ENCODE data around the gene LARP1. TPM values are rescaled to one million over a fixed set of nuclear protein-coding genes. Genes with fewer than 3 reads are reported as not detected.
"Not testable (repeated sequence)": the region's sequence is repeated elsewhere in the genome, so short reads cannot be mapped to it uniquely, and the experiment has no call there.

Gene LARP1
- total and polyA plus RNA-seq, 5 experiments from 2014 or later: 10.9 to 180 (median 29.4) TPM

DNA sequence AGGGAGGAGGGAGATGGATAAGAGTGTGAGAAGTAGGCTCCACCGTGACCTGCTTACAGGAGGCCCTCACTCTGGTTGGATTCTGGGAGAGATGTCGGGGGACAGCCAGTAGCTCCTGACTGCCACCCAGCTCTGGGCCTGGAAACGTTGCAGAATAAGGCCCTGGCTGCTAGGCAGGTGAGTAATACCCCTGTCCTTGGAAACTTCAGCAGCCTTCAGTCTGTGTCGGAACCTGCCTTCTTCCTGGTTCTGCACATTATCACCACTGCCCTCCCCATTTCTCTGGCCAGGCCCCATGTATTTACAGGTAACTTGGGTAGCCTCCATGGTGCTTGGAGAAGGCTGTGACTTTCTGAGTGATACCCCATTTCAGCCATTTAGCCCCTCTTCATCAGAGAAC lies 68.4 kb downstream of the LARP1 start:
- no peaks in the 10 kb centered on the region for H3K9me3 Mint-ChIP-seq
- H3K36me3 Mint-ChIP-seq: peaks cover 0 to 9% (median 2%) of the 10 kb centered on the region in 3 donors
- peak overlapping the region in 2 of 10 donors; percentile 10 to 48 for H3K27ac Mint-ChIP-seq
- H3K4me1 Mint-ChIP-seq: peaks cover 15 to 34% (median 19%) of the 10 kb centered on the region in 4 donors
- ATAC-seq (no peak), DNase-seq (no peak)
- POLR2A ChIA-PET: interaction anchor here (0.9 kb wide), 2 partner anchors 9 to 34 kb away, joined by 4 to 5 read pairs; no protein-coding TSS in a partner anchor
- no peak overlapping the region for H3K4me3 Mint-ChIP-seq
- no peaks in the 10 kb centered on the region for H3K27me3 Mint-ChIP-seq

DNA sequence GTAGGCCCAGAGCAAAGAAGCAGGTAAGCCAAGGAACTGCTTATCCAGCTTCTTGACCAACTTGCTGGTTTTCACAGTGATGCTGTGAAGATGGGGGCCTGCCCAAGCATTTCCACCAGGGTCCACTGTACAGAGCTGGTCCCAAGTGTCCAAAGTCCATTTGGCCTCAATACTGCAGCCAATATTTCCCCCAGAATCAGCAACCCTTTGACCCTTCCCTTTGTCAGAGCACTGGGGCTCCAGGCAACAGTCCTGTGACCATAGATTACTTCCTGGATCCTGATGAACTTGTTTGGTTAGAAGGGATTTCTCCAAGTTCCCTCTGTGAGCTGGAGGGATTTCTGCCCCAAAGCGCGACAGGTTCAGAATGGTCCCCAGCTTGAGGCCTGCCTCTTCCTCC lies 68.9 kb downstream of the LARP1 start:
- Mint-ChIP-seq H3K9me3 (no peaks in the 10 kb centered on the region), H3K4me1 (peaks cover 13 to 32% (median 21%) of the 10 kb centered on the region in 4 donors), H3K36me3 (peaks cover 0 to 9% (median 2%) of the 10 kb centered on the region in 3 donors), H3K27me3 (no peaks in the 10 kb centered on the region), H3K27ac (no peak overlapping the region), H3K4me3 (no peak overlapping the region)
- DNase-seq: no peak
- no peak for ATAC-seq
- POLR2A ChIA-PET: interaction anchor here (0.9 kb wide), 1 partner anchor 33 kb away, joined by 4 read pairs; no protein-coding TSS in a partner anchor

DNA sequence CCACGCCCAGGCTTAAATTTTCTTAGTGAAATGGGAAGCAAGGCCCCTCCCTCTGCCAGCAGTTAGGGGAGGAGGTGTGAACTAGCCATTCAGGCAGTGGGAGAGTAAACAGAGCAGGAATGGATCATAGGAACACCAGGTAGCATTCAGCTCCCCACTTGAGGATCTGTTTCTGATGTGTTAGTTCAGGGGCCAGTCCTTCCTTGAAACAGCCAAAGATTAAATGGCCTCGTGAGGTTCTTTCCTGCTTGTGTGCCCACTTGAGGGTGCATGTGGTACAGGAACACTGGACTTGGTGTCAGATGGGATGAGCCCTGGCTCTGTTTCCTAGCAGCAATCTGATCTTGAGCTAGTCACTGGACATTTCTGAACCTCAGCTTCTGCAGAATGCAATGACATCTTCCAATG lies 74.0 kb downstream of the LARP1 start:
- Mint-ChIP-seq H3K4me3 (peak overlapping the region in 9 of 10 donors; percentile 25 to 76 (median 70)), H3K36me3 (peaks cover 0 to 4% (median 1%) of the 10 kb centered on the region in 3 donors), H3K4me1 (peaks cover 18 to 38% (median 31%) of the 10 kb centered on the region in 4 donors), H3K9me3 (no peaks in the 10 kb centered on the region), H3K27me3 (no peaks in the 10 kb centered on the region), H3K27ac (peak overlapping the region; percentile 84 to 94 (median 88))
- no peak for DNase-seq
- POLR2A ChIA-PET: interaction anchor here (0.8 to 1.5 kb wide), 4 partner anchors 28 to 73 kb away, joined by 4 to 6 read pairs (median 4); partner anchors contain the start of gene CNOT8
- no peak for ATAC-seq

DNA sequence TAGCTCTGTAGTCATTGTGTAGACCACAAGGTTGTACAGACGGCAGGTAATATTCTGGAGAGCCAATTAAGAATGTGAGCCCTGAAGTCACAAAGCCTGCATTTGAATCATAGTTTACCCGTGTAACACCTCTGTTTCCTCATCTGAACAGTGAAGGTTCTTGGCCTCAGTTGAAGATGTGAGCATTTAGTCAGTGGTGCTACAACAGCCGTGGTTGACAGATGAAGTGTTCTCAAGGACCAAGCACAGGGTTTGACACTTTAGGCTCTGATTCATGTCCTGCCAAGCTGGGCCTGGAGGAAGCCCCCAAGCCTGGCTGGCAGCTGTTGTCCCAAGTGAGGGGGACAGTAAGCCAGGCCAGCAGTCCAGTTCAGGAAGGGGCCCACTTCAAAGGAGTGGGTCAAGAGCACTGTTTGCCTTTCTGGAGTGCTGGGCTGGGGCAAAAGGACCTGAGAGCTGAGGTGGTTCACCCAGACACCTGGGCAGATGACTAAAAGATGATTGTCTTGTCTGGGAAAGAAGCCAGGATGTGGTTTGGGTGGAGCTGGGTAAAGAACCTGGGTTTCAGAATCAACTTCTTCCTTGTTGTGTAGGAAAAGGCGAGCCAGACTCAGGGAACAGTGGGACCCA lies 74.5 kb downstream of the LARP1 start:
- Mint-ChIP-seq H3K4me1 (peaks cover 18 to 41% (median 35%) of the 10 kb centered on the region in 4 donors), H3K4me3 (peak overlapping the region; percentile 14 to 85 (median 69)), H3K27me3 (no peaks in the 10 kb centered on the region), H3K9me3 (no peaks in the 10 kb centered on the region), H3K27ac (peak overlapping the region; percentile 84 to 94 (median 88)), H3K36me3 (peaks cover 0 to 4% (median 1%) of the 10 kb centered on the region in 3 donors)
- ATAC-seq (peak; percentile 65 to 68), DNase-seq (peak in 3 of 10 donors; percentile 6 to 29 (median 22))
- POLR2A ChIA-PET: interaction anchor here (0.8 to 1.5 kb wide), 4 partner anchors 28 to 74 kb away, joined by 4 to 6 read pairs (median 4); partner anchors contain the start of gene CNOT8

DNA sequence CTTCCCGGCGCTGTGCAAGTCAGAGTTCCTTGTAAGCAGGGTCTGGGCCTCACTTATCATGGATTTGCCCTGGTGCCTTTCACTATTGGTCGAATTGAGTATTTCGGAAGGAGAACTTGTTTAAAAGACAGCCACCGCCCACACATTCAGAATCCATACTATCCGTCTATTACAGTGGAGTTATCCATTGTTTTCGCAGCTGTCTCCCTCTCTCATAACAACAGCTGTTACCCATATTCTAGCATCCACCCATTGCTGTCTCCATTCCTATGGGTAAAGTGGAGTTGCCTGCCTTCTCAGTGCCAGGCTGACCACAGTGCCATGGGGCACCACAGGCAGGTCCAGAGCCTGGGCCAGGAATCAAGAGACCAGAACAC lies 75.0 kb downstream of the LARP1 start:
- DNase-seq (no peak), ATAC-seq (peak in 1 of 2 donors; percentile 28)
- peak overlapping the region; percentile 14 to 85 (median 69) for H3K4me3 Mint-ChIP-seq
- no peaks in the 10 kb centered on the region for H3K27me3 Mint-ChIP-seq
- H3K27ac Mint-ChIP-seq: peak overlapping the region; percentile 84 to 94 (median 88)
- POLR2A ChIA-PET: interaction anchor here (1.0 to 1.5 kb wide), 2 partner anchors 27 to 28 kb away, joined by 4 to 6 read pairs; partner anchors contain the start of gene CNOT8
- peaks cover 18 to 44% (median 38%) of the 10 kb centered on the region in 4 donors for H3K4me1 Mint-ChIP-seq
- peaks cover 0 to 4% (median 1%) of the 10 kb centered on the region in 3 donors for H3K36me3 Mint-ChIP-seq
- H3K9me3 Mint-ChIP-seq: no peaks in the 10 kb centered on the region

DNA sequence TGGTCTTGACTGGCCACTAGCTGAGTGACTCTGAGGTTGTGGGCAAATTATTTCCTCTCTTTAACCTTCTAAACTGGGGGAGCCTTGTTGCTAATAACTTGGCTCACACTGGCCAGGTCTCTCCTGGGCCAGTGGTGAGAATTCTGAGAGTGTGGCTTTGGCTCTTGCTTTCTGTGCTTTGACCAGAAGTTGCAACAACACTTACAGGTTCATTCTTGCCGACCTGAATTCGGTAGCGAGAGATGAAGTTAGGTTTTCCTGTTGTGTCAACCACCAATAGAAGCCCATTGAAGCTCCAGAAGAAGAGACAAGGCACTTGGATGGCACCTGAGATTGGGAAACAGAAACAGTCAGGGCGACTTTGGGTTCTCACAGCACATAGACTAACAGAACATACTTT lies 75.4 kb downstream of the LARP1 start:
- ATAC-seq (no peak), DNase-seq (no peak)
- Mint-ChIP-seq H3K27me3 (no peaks in the 10 kb centered on the region), H3K4me1 (peaks cover 17 to 44% (median 38%) of the 10 kb centered on the region in 4 donors), H3K36me3 (peaks cover 0 to 2% (median 1%) of the 10 kb centered on the region in 3 donors), H3K9me3 (no peaks in the 10 kb centered on the region), H3K4me3 (peak overlapping the region in 9 of 10 donors; percentile 25 to 85 (median 70)), H3K27ac (peak overlapping the region; percentile 41 to 94 (median 88))
- POLR2A ChIA-PET: interaction anchor here (1.5 kb wide), 1 partner anchor 27 kb away, joined by 6 read pairs; no protein-coding TSS in a partner anchor

DNA sequence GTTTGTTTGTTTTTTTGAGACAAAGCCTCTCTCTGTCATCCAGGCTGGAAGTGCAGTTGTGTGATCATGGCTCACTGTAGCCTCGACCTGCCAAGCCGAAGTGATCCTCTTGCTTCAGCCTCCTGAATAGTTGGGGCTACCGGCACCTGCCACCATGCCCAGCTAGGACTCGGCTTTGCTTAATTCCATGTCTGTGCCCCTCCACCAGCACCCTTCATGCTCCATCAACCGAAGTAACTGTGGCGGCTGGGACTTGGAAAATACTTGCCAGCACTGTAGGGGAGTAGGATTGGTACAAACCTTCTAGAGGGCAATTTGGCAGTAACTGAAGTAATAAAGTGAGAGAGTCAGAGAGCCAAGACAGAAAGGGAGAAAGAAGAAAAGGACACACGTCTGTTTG lies 76.3 kb downstream of the LARP1 start:
- peaks cover 0 to 1% (median 0%) of the 10 kb centered on the region in 3 donors for H3K36me3 Mint-ChIP-seq
- no peaks in the 10 kb centered on the region for H3K9me3 Mint-ChIP-seq
- no peaks in the 10 kb centered on the region for H3K27me3 Mint-ChIP-seq
- POLR2A ChIA-PET: interaction anchor here (1.3 kb wide), 1 partner anchor 26 kb away, joined by 3 read pairs; no protein-coding TSS in a partner anchor
- H3K27ac Mint-ChIP-seq: peak overlapping the region in 6 of 10 donors; percentile 28 to 89 (median 83)
- no peak for DNase-seq
- no peak for ATAC-seq
- H3K4me3 Mint-ChIP-seq: no peak overlapping the region
- peaks cover 13 to 43% (median 37%) of the 10 kb centered on the region in 4 donors for H3K4me1 Mint-ChIP-seq

DNA sequence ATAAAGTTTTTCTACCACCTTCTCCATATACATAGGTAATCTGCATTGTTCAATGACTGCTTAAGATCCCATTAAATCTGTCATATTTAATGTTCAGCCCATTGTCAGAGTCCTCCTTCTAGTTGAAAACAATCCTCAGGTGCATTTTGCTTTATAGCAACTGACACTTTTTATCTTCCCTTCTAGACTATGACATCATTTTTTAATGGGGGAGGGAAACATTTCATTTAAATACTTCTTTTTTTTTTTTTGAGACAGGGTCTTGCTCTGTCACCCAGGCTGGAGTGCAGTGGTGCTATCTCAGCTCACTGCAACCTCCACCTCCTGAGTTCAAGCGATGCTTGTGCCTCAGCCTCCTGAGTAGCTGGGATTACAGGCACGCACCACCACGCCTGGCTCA lies 77.6 kb downstream of the LARP1 start:
- POLR2A ChIA-PET: interaction anchor here (0.6 to 1.3 kb wide), 2 partner anchors 9 to 24 kb away, joined by 3 read pairs; no protein-coding TSS in a partner anchor
- not testable (repeated sequence) for ATAC-seq

DNA sequence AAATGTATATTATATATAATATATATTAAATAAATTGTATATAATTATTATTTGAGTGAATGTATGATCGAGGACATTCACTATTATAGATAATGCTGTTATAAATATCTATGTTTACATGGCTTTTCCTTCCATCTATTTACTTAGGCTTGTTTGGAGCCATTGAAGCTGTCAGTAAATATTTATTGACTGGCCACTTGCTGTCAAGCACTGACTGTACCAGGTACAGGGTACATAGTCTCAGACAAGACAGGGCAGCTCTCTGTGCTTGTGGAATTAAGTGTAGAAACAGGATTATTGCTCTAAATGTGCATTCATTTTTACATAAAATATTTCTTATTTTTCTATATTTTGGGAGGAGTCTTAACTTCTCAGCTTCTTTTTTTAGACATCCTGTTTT lies 78.9 kb downstream of the LARP1 start:
- peak overlapping the region in 1 of 10 donors; percentile 31 for H3K27ac Mint-ChIP-seq
- POLR2A ChIA-PET: interaction anchor here (0.6 kb wide), 1 partner anchor 23 kb away, joined by 3 read pairs; no protein-coding TSS in a partner anchor

More for the DNA sequence above, 77.6 kb downstream of the LARP1 start:
- H3K27me3 Mint-ChIP-seq, DNase-seq, H3K4me3 Mint-ChIP-seq, H3K9me3 Mint-ChIP-seq, H3K36me3 Mint-ChIP-seq: not testable (repeated sequence)
- peak overlapping the region in 3 of 10 donors; percentile 3 to 31 (median 15) for H3K27ac Mint-ChIP-seq
- peaks cover 13 to 42% (median 36%) of the 10 kb centered on the region in 4 donors for H3K4me1 Mint-ChIP-seq

DNA sequence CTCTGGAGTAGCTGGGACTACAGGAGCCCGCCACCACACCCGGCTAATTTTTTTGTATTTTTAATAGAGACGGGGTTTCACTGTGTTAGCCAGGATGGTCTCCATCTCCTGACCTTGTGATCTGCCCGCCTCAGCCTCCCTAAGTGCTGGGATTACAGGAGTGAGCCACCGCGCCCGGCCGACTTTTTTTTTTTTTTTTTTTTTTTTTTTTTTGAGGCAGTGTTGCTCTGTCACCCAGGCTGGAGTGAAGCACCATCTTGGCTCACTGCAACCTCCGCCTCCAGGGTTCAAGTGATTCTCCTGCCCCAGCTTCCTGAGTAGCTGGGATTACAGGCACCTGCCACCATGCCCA lies 80.5 kb downstream of the LARP1 start:
- H3K9me3 Mint-ChIP-seq, H3K27ac Mint-ChIP-seq, H3K27me3 Mint-ChIP-seq, ATAC-seq, H3K4me3 Mint-ChIP-seq, DNase-seq, H3K36me3 Mint-ChIP-seq: not testable (repeated sequence)
- POLR2A ChIA-PET: interaction anchor here (1.4 kb wide), 1 partner anchor 18 kb away, joined by 3 read pairs; no protein-coding TSS in a partner anchor
- peaks cover 4 to 17% (median 11%) of the 10 kb centered on the region in 4 donors for H3K4me1 Mint-ChIP-seq

More for the DNA sequence above, 78.9 kb downstream of the LARP1 start:
- Mint-ChIP-seq H3K27me3 (no peaks in the 10 kb centered on the region), H3K4me1 (peaks cover 10 to 33% (median 27%) of the 10 kb centered on the region in 4 donors), H3K36me3 (peaks cover 0 to 1% (median 0%) of the 10 kb centered on the region in 3 donors), H3K9me3 (no peaks in the 10 kb centered on the region), H3K4me3 (no peak overlapping the region)
- ATAC-seq (no peak), DNase-seq (no peak)

DNA sequence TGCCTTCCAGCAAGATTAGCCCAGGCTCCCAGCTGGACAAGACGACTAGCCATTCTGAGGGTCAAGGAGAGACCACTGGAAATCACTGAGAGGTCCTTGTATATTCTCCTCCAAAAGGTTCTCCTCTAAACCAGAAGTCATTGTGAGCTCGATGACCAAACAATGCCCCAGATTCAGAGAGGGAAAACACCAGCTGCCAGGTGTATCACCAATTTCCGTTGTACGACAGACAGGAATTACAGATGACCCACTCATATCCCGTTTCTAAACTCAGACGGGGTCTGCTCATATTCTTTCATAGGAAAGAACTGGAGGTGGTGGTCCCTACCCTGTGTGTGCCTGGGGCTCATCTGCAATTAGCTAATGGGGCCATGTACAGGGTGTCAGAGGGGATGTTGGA lies 81.0 kb downstream of the LARP1 start:
- Mint-ChIP-seq H3K4me3 (no peak overlapping the region), H3K9me3 (no peaks in the 10 kb centered on the region), H3K4me1 (peaks cover 4 to 12% (median 8%) of the 10 kb centered on the region in 4 donors), H3K36me3 (peaks cover 0 to 1% (median 0%) of the 10 kb centered on the region in 3 donors), H3K27me3 (no peaks in the 10 kb centered on the region), H3K27ac (peak overlapping the region in 2 of 10 donors; percentile 25 to 40)
- POLR2A ChIA-PET: interaction anchor here (1.4 kb wide), 1 partner anchor 18 kb away, joined by 3 read pairs; no protein-coding TSS in a partner anchor
- DNase-seq (no peak), ATAC-seq (no peak)

DNA sequence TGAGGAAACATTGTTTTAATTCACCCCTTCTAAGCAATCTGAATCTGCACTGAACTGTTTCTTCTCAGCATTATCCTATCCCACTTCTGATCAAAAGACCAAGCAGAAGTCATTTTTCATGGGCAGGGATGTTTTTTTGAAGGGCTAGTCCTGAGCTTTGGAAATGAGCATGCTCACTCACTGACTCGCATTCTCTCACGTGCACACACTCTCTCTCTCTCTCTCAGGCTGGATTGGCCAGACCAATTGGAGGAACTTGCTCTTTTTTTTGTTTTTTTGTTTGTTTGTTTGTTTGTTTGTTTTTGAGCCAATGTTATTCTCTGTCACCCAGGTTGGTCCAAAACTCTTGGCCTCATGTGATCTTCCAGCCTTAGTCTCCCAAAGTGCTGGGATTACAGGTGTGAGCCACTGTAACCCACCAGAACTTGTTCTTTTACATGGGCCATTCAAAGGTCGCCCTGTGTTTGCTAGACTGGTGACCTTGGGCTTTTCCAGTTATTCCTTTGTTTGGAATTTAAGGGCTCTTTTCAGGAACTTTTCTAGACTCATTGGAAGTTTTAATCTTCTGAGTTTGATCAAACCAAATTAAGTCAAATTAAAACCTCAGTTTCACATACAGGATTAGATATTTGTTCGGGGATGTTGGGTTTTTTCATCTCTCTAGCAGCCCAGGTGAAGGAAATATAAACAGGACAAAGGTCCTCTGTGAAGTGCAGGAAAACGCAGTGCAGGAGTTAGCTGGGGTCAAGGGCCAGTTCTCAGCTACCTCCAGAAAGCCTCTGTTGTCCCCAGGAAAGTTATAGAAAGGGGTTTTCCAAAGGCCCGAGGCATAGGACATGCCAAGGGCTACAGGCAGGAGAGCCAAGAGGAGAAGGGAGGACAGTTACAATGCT lies 82.1 kb downstream of the LARP1 start:
- no peak overlapping the region for H3K4me3 Mint-ChIP-seq
- H3K27ac Mint-ChIP-seq: peak overlapping the region in 1 of 10 donors; percentile 4
- POLR2A ChIA-PET: no interaction called here
- DNase-seq (no peak), ATAC-seq (no peak)
- peaks cover 0 to 1% (median 0%) of the 10 kb centered on the region in 3 donors for H3K36me3 Mint-ChIP-seq
- H3K9me3 Mint-ChIP-seq: no peaks in the 10 kb centered on the region
- H3K27me3 Mint-ChIP-seq: no peaks in the 10 kb centered on the region
- peaks cover 4 to 8% (median 6%) of the 10 kb centered on the region in 4 donors for H3K4me1 Mint-ChIP-seq
